ENCODE results near the gene TRABD2A.
"Not testable (repeated sequence)": the region's sequence is repeated elsewhere in the genome, so short reads cannot be mapped to it uniquely, and the experiment has no call there.

TRABD2A gene

GRCh38 chr2:84781942-84782716 lies 98.8 kb downstream of the TRABD2A start:
- Histone ChIP-seq H3K27me3 (ENCODE audit: control insufficient read depth, insufficient read depth, low read length) (peaks cover 9% of the 10 kb centered on the region), H3K36me3 (ENCODE audit: insufficient read depth, low read length) (no peaks in the 10 kb centered on the region), H3K4me3 (ENCODE audit: low read length) (no peak overlapping the region), H3K4me2 (ENCODE audit: low read length) (no peak overlapping the region), H3K9ac (ENCODE audit: low read depth, low read length) (no peak overlapping the region), H3K9me3 (replicated peaks; ENCODE audit: low read length) (no peaks in the 10 kb centered on the region), H3K4me1 (ENCODE audit: control insufficient read depth, insufficient read depth, low read length) (no peaks in the 10 kb centered on the region)

GRCh38 chr2:84779781-84780180 lies 101.1 kb downstream of the TRABD2A start:
- Histone ChIP-seq H3K27me3 (ENCODE audit: control insufficient read depth, insufficient read depth, low read length) (peaks cover 6% of the 10 kb centered on the region), H3K9ac (ENCODE audit: low read depth, low read length) (no peak overlapping the region), H3K4me2 (ENCODE audit: low read length) (no peak overlapping the region), H3K4me3 (ENCODE audit: low read length) (no peak overlapping the region), H3K4me1 (ENCODE audit: control insufficient read depth, insufficient read depth, low read length) (no peaks in the 10 kb centered on the region), H3K9me3 (replicated peaks; ENCODE audit: low read length) (no peaks in the 10 kb centered on the region), H3K36me3 (ENCODE audit: insufficient read depth, low read length) (no peaks in the 10 kb centered on the region)

- Histone ChIP-seq H3K9ac (ENCODE audit: low read depth, low read length) (no peak overlapping the region), H3K9me3 (replicated peaks; ENCODE audit: low read length) (no peaks in the 10 kb centered on the region), H3K4me2 (ENCODE audit: low read length) (no peak overlapping the region), H3K27me3 (ENCODE audit: control insufficient read depth, insufficient read depth, low read length) (peaks cover 6% of the 10 kb centered on the region), H3K4me3 (ENCODE audit: low read length) (no peak overlapping the region), H3K36me3 (ENCODE audit: insufficient read depth, low read length) (no peaks in the 10 kb centered on the region), H3K4me1 (ENCODE audit: control insufficient read depth, insufficient read depth, low read length) (no peaks in the 10 kb centered on the region)
Measured at GRCh38 chr2:84778911-84779690, 101.8 kb downstream of the TRABD2A start.

GRCh38 chr2:84776011-84776410 lies 104.9 kb downstream of the TRABD2A start:
- Histone ChIP-seq H3K9ac (ENCODE audit: low read depth, low read length) (no peak overlapping the region), H3K27me3 (ENCODE audit: control insufficient read depth, insufficient read depth, low read length) (no peaks in the 10 kb centered on the region), H3K36me3 (ENCODE audit: insufficient read depth, low read length) (no peaks in the 10 kb centered on the region), H3K9me3 (replicated peaks; ENCODE audit: low read length) (no peaks in the 10 kb centered on the region), H3K4me1 (ENCODE audit: control insufficient read depth, insufficient read depth, low read length) (no peaks in the 10 kb centered on the region), H3K4me2 (ENCODE audit: low read length) (no peak overlapping the region), H3K4me3 (ENCODE audit: low read length) (no peak overlapping the region)

GRCh38 chr2:84773562-84773961 lies 107.3 kb downstream of the TRABD2A start:
- not testable (repeated sequence) for H3K9me3 ChIP-seq (replicated peaks; ENCODE audit: low read length); H3K4me3 ChIP-seq (ENCODE audit: low read length); H3K27me3 ChIP-seq (ENCODE audit: control insufficient read depth, insufficient read depth, low read length); H3K36me3 ChIP-seq (ENCODE audit: insufficient read depth, low read length); H3K4me2 ChIP-seq (ENCODE audit: low read length); H3K9ac ChIP-seq (ENCODE audit: low read depth, low read length); H3K4me1 ChIP-seq (ENCODE audit: control insufficient read depth, insufficient read depth, low read length)
